Measurements from ENCODE around the gene KCNAB3.

The KCNAB3 gene

DNA sequence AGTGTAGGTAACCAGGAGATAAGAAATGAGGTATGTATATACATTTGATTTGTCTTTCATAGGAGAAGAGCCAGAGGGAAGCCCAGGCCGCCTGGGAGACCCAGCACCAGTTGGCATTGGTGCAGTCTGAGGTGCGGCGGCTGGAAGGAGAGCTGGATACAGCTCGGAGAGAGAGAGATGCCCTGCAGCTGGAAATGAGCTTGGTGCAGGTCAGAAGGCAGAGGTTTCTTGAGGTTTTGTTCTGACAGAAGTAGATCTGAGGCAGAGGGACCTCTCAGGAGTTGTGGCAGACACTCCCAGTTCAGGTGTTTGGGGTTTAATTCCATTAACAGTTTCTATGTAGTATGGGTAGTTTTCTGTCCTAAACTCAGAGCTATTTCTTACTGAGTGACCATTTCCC lies 10.4 kb upstream of the KCNAB3 start:
- no peak for DNase-seq

DNA sequence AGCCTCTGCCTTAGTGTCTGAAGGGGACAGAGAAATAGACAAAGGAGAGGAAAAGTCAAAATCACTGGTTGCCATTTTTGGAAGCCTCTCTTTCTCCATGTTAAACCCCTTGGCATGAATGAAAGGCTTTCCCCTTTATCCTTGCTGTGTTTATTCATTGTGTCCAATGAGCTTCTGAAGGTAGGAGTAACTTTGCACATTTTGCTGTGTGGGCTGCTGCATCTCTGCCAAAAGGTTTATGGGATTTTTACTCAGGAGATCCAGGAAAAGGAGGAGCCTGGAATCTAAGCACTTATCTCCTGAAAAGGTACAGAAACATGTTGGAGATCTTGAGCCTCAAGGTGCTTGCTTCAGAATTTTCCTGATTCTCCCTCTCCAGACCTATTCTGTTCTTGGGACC lies 6.2 kb upstream of the KCNAB3 start:
- no peak for DNase-seq

DNA sequence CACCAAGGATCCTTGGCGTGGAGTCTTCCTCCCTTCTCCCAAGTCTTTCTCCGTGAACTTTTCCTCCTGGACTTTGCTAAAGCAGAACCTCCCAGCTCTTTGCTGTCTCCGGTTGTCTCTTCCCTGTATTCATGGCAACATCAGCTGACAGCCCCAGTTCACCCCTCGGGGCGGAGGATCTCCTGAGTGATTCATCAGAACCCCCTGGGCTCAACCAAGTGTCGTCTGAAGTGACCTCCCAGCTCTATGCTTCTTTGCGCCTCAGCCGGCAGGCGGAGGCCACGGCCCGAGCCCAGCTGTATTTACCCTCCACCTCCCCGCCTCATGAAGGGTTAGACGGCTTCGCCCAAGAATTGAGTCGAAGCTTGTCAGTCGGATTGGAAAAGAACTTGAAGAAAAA lies 3.3 kb upstream of the KCNAB3 start:
- no peak for DNase-seq

DNA sequence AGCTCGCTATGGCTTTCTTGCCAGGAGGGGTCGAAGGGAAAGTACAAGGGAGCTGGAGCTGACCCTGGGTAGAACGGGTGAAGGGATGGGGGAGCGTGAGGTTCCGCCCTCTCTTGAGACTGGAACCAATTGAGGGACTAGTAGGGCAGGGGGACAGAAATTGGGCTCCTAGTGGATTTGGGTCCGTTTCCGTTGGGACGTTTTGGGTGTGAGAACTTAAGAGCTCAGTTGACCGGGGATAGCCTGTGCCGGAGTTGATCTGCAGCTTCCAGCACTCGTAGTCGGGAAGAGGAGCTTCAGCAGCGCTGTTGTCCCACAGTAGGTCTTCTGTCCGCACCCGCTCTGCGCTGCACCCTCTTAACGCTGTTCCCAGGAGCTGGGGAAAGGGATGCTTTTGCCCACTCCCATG lies 2.8 kb upstream of the KCNAB3 start:
- peak; percentile 22 for DNase-seq

DNA sequence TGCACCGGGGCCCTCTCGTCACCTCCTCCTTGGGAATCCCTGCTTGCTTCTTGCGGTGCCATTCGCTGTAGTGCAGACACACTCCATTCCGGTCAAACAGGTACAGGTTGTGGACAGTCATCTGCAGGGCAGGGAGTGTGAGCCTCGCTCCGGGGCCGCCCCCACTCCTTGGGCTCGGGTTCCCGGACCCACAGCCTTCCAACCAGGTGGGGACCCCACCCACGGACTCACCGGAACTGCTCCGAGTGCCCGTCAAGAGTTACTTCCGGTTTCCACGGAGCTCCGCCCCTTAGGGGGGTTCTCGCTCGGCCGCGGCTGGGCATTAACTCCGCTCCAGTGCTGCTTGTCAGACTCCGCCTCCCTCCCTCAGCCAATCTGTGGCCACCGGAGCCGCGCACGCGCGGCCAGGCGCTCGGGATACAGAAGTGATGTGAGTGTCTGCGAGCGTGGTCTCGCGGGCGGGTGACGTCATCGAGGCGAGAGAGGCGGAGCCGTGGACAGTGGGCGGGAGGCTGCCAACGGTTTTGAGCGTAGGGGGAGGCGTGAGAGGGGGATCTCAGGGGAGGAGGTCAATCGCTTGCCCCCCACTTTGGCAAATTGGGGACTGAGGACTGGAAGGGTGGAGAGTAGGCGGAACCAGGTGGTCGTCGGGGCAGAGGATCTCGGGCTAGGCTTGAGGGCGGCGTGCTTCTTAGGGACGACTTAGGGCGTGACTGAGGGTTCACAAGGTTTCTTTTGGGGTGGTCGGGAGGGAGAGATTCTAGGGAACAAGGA lies 2.2 kb upstream of the KCNAB3 start, which contains the start of the genes CNTROB and TRAPPC1:
Gene CNTROB (plus strand): TSS at position 498 of the 774 bp plus-strand sequence. CDS start 874 bp downstream, outside the sequence.
Gene TRAPPC1 (minus strand): TSS at position 238 of the 774 bp plus-strand sequence. CDS start 117 bp downstream, at position 121.
- peak; percentile 99 for DNase-seq

DNA sequence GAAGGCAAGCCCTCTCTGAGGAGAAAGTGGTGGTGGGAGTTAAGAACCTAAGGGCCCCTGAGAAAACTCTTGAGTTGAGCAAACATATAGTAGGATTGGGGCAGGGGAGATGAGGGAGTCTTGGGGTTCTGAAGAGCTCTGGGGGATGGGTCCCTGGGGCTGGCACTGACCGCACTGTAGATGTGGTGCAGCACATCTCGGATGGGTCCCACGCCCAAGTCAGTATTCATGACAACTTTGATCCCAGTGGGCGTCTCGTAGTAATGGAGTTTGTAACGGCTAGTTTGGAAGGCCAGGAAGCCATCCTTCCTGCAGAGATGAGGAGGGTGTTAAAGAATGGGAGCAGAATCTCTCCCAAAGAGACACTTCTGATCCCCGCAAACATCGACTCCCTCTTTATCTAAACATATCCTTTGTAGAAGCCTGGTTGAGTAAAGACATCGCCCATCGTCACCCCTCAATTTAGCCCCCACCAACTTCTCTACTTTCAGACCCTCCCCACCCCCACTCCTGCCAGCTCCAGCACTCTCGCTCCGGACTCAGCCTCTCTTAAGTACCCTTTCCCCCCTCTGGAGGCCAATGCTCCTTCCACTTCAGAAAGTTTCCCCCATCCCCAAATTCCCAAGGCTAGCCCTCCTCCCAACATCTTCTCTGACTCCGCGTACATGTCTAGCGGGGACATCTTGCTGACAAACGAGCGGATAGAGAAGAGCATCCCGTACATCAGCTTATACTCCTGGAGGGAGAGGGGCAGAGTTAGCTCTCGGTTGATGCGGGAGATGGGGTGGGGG lies 1.4 kb upstream of the KCNAB3 start:
- no peak for DNase-seq

DNA sequence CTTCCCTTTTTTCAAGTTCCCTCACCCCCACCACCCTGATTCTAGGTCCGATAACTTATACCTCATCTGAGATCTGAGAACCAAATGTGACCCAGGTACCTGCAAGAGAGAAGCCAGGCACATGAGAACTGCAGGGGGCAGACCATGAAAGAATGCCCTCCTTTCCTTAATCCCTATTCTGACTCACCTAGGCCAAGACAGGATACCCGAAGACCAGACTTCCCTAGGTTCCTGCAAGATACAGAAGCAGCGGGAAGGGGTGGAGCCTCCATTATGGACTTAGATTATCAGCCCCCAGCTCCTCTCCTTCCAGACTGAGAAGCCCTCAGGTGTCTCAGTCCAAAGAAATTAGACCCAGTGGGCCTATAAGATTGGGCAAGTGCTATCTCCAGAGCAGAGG lies 2.1 kb downstream of the KCNAB3 start:
- no peak for DNase-seq

DNA sequence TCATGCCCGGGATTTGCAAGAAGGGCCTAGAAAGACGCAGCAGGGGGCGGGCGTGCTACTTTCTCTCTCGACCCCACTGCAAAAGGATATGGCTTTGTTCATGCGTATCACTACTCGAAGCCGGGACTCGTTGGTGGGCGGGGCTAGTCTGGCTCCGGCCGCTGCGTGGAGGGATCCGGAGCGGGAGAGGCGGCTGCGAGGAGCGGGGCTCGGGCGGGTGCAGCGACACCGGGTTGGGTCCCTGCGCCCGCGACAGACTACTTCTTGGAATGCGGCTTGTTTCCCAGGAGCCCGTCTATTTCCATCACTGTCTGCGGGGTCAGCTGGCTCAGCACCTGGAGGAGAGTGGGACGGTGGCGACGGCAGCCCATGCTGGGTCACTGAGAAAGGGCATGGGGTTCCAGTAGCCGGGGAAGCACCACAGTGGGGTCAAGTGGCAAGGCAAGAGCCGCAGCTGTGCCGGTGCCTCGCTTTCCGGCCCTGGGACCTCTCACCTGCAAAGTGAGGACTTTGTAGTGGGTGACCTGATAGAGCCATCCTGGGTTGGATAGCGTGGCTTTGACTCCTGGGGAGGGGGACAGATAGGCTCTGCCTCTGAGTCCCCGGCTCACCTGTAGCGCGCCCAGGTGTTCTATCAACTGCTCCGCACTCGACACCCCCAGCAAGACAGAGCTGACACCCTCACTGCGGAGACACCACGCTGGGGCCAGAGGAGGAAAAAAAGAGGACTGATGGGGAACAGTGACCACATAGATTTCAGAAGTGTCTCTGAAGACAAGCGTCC lies 6.6 kb downstream of the KCNAB3 start:
- peak; percentile 77 for DNase-seq

DNA sequence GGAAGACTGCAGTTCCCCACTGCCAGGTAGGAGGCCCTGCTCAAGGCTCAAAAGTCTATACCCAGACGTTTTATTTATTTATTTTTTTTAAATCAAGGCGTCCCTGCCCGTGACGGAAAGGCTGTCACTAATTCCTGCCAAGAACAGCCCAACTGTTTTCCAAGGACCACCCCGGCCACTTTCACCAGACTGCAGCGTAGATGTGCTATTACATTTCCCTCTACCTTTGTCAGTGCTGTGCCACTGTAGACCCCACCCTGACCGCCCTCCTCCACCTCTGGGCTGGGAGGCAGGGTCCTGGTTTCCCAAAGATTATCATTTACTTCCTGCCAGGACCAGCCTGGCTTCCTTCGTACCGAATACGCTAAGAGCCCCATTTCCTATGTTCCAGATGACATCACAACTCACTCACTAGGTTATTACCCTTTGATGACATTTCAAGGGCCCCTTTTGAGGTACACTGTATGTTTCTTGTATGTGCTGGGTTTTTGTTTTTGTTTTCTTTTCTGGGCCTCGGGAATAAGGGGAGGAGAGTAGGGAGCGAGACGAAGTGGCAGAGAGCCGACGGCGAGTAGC lies 7.3 kb downstream of the KCNAB3 start:
- no peak for DNase-seq

DNA sequence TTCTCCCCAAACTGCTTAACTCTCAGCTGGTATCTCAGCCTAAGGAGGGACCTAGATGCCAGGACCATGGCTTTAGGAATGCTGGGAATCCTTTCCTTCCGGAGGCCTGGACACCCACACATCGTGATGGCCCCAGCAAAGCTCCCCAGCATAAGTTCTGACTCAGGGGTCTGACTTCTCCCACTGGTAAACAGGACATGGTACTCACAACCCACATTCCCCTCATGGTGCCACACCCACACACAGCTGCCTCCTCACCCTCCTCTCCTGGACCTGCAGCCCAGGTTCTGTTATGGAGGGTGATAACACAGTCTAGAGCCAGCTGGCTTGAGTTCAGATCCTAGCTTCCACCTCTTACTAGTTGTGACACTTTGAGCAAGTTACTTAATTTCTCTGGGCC lies 12.8 kb downstream of the KCNAB3 start:
- DNase-seq = no peak

DNA sequence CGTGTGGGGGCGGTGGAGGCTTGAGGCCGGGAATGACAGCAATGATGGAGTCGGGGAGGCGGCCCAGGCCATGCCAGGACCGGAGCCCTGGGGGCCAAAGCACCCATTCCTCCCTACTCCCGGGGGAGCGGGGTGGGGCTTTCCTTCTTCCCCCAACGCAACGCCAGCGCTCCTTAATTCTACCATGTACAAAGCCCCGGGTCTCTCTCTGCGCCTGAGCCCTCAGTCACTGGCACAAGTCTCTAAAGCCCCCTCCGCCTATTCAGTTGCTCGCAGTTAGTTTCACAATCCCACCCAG lies 13.3 kb downstream of the KCNAB3 start:
- DNase-seq = no peak

DNA sequence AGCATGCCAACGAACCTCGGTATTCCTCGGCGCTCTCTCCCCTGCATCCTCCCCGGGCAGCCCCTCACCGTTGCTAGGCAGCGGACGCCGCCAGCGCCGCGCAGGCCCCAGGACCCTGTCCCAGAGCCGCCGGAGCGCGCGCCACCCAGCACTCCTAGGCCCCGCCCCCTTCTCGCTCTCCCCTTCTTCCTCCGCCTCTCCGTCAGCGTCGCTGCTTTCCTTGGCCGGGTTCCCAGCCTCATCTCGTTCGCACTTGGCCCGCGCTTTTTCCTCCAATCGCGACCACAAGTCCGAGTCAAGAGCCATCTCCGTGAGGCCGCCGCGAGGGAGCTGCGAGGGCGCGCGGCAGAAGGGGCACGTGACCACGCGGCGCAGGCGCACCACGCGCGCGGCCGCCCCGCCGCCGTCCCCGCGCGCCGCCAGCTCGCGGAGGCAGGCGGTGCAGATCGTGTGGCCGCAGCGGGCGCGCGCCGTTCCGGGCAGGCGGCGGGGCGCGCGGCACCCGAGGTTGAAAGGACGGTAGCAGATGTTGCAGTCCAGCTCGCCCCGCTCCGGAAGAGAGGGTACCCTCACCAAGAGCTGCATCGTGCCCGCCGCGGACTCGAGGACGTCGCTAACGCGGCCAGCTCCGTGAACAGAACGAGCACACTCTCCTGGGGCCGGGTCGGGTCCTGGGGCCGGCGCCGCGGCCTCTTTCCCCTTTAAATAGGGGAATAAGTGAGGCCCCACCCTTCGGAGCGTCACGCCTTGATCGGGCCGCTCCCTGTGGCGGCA lies 13.9 kb downstream of the KCNAB3 start, which contains the start of gene RNF227:
Gene RNF227 (minus strand): TSS at position 679 of the 774 bp plus-strand sequence. CDS start 94 bp downstream, at position 585.
- DNase-seq = peak; percentile 80

DNA sequence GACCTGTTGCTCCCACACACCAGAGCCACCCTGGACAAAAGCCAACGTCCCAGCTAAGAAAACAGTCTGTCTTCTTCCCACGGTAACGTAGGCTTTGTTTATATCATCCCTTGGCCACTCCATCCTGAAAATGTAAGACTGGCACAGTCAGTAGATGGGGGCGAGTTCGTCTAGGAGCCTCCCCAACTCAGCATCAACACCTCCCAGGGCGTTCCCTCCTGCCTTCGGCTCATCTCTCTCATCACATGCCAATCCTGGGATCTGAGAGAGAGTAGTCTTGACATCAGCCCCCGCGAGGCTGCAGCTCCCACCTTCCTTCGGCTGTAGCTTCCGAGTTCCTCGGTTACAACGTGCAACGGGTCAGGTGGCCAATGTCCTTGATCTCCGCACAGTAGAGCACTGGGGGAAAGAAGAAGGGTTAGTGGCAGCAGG lies 14.5 kb downstream of the KCNAB3 start:
- DNase-seq = no peak

DNA sequence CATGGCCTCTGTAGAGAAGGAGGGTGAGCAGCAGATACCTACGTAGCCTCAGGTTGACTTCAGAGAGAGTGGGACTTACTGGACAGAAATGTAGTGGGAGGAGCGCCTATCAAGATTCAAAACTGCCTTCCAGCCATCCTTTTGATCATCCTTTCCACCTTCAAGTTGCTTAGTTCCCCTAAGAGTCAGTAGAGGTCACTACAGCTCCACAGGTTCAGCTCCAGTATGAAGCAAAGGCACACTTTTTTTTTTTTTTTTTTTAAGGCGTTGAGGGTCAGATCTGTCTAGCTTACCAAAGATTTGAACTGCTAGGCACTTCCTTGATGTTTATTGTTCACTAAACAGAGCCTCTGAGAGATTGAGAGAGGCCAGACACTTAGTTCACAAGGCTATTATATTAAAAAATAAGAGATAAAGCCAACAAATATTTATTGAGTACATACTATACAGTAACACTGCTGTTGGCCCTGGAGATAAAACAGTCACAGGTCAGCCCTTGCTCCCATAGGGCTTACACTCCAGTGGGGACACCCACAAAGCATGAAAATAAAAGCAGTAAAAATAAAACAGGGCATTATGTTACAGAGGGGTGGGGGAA lies 16.6 kb downstream of the KCNAB3 start:
- DNase-seq = peak; percentile 56

DNA sequence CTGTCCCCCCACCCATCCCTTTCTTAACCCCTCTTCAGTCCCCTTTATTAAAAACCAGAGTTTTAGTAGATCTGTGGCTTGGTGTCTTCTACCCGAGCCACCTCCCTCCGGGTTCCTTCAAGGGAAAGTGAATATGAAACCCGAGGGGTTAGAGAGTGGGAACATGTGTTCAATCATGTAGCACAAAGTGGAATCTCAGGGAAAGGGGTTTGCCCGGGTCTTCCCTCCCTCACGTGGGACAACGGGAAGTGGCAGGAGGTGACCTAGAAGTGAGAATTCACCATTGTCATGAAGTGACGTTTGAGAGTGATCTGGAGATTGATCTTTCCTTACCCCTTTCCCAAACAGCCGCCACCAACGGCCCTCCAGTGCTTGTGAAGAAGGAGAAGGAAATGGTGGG lies 18.5 kb downstream of the KCNAB3 start:
- DNase-seq = no peak

DNA sequence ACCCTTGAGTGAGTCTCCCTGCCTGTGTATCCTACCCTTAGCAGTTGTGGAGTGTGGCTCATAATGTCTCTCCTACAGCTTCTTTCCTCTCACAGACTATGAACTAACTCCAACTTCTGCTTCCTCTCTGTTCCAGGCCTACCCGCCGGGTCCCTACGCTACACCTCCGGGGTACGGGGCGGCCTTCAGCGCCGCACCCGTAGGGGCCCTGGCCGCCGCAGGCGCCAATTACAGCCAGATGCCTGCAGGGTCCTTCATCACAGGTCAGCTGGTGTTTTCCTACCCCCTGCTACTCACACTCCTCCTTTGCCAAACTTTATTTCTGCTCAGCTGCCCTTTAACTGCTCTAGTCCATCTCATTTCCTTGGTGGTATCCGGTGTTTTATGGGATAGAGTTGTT lies 18.9 kb downstream of the KCNAB3 start:
- no peak for DNase-seq

DNA sequence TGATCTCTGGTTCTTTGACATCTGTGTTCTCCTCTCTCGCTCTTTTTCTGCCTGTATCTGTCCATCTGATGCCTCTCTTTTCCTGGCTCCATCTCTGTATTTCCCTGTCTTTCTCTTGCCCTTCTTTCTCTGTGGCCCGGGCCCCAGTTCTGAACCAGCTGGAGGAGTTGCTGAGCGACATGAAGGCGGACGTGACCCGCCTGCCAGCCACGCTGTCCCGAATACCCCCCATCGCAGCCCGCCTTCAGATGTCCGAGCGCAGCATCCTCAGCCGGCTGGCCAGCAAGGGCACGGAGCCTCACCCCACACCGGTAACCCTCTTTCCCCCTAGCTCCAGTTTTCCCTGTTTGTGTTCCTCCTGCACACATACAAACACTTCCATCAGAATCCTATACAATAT lies 19.4 kb downstream of the KCNAB3 start:
- DNase-seq = no peak

DNA sequence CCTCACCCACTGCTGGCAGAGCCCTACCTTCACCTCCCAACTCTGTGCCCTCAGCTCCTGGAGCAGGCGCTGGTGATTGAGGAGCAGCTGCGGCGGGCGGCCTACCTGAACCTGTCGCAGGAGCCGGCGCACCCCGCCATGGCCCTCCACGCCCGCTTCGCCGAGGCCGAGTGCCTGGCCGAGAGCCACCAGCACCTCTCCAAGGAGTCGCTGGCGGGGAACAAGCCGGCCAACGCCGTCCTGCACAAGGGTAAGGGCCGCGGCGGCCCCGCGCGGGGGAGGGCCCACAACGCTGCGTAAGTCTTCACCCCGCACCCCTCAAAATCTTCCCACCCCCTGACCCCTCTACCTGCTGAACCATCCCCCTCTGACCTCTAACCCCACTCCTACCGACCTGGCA lies 20.6 kb downstream of the KCNAB3 start:
- DNase-seq = no peak

DNA sequence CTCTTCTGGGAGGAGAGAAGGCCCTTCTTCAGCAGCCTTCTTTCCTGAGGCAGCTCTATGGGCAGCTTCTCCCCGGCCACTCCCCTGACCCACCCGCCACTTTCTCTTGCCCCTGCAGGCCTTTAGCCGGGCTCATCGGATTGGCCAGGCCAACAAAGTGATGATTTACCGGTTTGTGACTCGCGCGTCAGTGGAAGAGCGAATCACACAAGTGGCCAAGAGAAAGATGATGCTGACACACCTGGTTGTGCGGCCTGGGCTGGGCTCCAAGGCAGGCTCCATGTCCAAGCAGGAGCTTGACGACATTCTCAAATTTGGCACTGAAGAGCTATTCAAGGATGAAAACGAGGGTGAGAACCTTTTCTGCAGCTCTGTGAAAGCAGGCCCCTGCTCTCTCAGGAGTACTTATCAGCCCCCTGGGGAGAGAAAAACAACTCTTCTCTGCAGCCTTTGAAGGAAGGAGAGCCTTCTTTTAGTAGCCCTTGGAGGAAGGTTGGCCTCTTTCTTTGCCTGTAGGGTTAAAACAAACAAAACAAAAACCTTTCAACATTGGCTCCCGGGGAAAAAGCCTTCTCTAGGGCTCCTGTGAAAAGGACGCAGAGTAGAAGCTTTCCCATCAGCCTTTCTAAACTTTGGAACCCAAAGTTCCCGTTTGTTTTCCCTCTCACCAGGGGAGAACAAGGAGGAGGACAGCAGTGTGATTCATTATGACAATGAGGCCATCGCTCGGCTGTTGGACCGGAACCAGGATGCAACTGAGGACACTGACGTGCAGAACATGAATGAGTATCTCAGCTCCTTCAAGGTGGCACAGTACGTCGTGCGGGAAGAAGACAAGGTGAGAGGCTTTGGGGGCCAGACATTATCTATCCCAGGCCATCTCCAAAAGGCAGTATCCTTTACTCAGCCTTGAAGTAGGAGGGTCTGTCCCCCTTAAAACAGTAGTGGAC lies 26.2 kb downstream of the KCNAB3 start:
- DNase-seq = no peak

DNA sequence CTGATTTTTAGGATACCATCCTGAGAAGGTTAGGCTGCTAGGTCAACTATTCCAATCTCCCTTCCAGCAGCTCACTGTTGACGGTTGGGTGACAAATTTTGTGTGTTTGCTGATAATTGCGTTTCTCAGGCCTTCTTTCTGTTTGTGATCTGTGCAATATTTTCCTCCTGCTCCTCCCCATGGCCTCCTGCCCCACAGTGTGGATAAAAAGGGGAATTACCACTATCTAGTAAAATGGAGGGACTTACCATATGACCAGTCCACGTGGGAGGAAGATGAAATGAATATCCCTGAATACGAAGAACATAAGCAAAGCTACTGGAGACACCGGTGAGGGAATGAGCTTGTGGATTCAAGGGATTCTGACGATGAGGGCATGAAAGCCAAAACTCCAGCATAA lies 31.9 kb downstream of the KCNAB3 start:
- DNase-seq = peak; percentile 42
